GM12878 (cell line): ENCODE results near the gene PHF10. TPM values are rescaled to one million over a fixed set of nuclear protein-coding genes. Genes with fewer than 3 reads are reported as not detected.

Experiments used
- ASH2L ChIP-seq: fragments of 300-600, 200-600 bp; sonication (generic); IDR thresholded peaks from 2 replicates; pipeline ENCODE4 v1.6.1; 2017; ENCODE audit warnings: low read depth, mild to moderate bottlenecking, borderline replicate concordance
- FOXM1 ChIP-seq: IDR thresholded peaks from 2 replicates; pipeline ENCODE4 v1.6.1; 2012; ENCODE audit warnings: low read depth, mild to moderate bottlenecking, inconsistent platforms, low read length, moderate library complexity
- GABPA ChIP-seq: IDR thresholded peaks from 2 replicates; pipeline ENCODE4 v1.6.1; 2014; ENCODE audit warnings: antibody characterized with exemption, low read depth, mild to moderate bottlenecking, inconsistent platforms
- HDGF ChIP-seq: fragments of 450-650 bp; IDR thresholded peaks from 2 replicates; pipeline ENCODE4 v1.6.1; 2016; ENCODE audit warnings: antibody characterized with exemption
- LARP7 ChIP-seq: fragments of 450-650 bp; IDR thresholded peaks from 2 replicates; pipeline ENCODE4 v1.6.1; 2017; ENCODE audit warnings: mild to moderate bottlenecking
- MEF2B ChIP-seq: fragments of 450-650 bp; IDR thresholded peaks from 2 replicates; pipeline ENCODE4 v1.6.1; 2018; ENCODE audit warnings: mild to moderate bottlenecking, moderate library complexity; ENCODE audit not compliant: partially characterized antibody, poor library complexity, severe bottlenecking
- MYB ChIP-seq: fragments of 150-350 bp; IDR thresholded peaks from 2 replicates; pipeline ENCODE4 v1.6.1; 2014; ENCODE audit warnings: mild to moderate bottlenecking, low read depth, low read length, borderline replicate concordance
- PML ChIP-seq: IDR thresholded peaks from 2 replicates; pipeline ENCODE4 v1.6.1; 2012; ENCODE audit warnings: low read length, inconsistent platforms
- RB1 ChIP-seq: fragments of 450-650 bp; formaldehyde crosslinking; IDR thresholded peaks from 2 replicates; pipeline ENCODE4 v1.6.1; 2017; ENCODE audit warnings: mild to moderate bottlenecking, borderline replicate concordance
- TAF1 ChIP-seq: IDR thresholded peaks from 2 replicates; pipeline ENCODE4 v1.6.1; 2011; ENCODE audit warnings: mild to moderate bottlenecking, low read depth, low read length, borderline replicate concordance
- WRNIP1 ChIP-seq: IDR thresholded peaks from 2 replicates; pipeline ENCODE4 v1.6.1; 2011; ENCODE audit warnings: low read depth, low read length, improper control_type of control experiment, borderline replicate concordance
- ZNF207 ChIP-seq: fragments of 450-650 bp; IDR thresholded peaks from 2 replicates; pipeline ENCODE4 v1.6.1; 2014; ENCODE audit warnings: antibody characterized with exemption, mild to moderate bottlenecking, borderline replicate concordance
- ZNF24 ChIP-seq: fragments of 450-650 bp; IDR thresholded peaks from 2 replicates; pipeline ENCODE4 v1.6.1; 2017; ENCODE audit warnings: antibody characterized with exemption, mild to moderate bottlenecking
- polyA plus RNA-seq, 11 experiments: library from polyadenylated mRNA; depleted of rRNA in 4 of 11; unstranded in 6 of 11; stranded (reverse) in 5 of 11; fragments of >200 nt; fragmentation: Nextera tagmentation in 4 of 11; fragmentation: Illumina TruSeq in 1 of 11; extraction: Ambion mirVana in 4 of 11; extraction: Trizol in 1 of 11; gene quantifications; 1 replicate in 1 of 11; 2 replicates in 10 of 11; pipeline versions ENCODE4 v1.2.1 to v1.2.3, GENCODE V29; 2011 to 2016; ENCODE audit warnings: inconsistent platforms in 2 of 11, missing spikeins in 2 of 11, low read depth in 1 of 11
- total RNA-seq, 4 experiments: library from RNA; depleted of rRNA in 3 of 4; stranded (reverse); fragments of >200 nt in 3 of 4; fragmentation: Illumina TruSeq in 1 of 4; extraction: Trizol in 1 of 4; gene quantifications; 2 replicates each; pipeline versions ENCODE4 v1.2.1 to v1.2.3, GENCODE V29; 2013 to 2021
- TF ChIP-seq, protein P1 (sequence below): fragments of 450-650 bp; IDR thresholded peaks from 2 replicates; pipeline ENCODE4 v1.6.1; 2016; ENCODE audit warnings: mild to moderate bottlenecking, moderate library complexity, borderline replicate concordance
- TF ChIP-seq, protein P2 (sequence below): fragments of 450-650 bp; IDR thresholded peaks from 2 replicates; pipeline ENCODE4 v1.6.1; 2017; ENCODE audit warnings: borderline replicate concordance
- TF ChIP-seq, protein P3 (sequence below): IDR thresholded peaks from 2 replicates; pipeline ENCODE4 v1.6.1; 2011; ENCODE audit warnings: low read depth, mild to moderate bottlenecking, low read length, moderate library complexity, borderline replicate concordance; ENCODE audit errors: extremely low read depth
- TF ChIP-seq, protein P4 (sequence below): fragments of 450-650 bp; IDR thresholded peaks from 2 replicates; pipeline ENCODE4 v1.6.1; 2017; ENCODE audit warnings: low read depth, mild to moderate bottlenecking, moderate library complexity

PHF10 gene
- total and polyA plus RNA-seq, 10 of the 15 experiments (the other 5 are each of a cell fraction or from before 2014, with no cell fraction given), result 3.8 to 35.6 (median 15.8) TPM

DNA sequence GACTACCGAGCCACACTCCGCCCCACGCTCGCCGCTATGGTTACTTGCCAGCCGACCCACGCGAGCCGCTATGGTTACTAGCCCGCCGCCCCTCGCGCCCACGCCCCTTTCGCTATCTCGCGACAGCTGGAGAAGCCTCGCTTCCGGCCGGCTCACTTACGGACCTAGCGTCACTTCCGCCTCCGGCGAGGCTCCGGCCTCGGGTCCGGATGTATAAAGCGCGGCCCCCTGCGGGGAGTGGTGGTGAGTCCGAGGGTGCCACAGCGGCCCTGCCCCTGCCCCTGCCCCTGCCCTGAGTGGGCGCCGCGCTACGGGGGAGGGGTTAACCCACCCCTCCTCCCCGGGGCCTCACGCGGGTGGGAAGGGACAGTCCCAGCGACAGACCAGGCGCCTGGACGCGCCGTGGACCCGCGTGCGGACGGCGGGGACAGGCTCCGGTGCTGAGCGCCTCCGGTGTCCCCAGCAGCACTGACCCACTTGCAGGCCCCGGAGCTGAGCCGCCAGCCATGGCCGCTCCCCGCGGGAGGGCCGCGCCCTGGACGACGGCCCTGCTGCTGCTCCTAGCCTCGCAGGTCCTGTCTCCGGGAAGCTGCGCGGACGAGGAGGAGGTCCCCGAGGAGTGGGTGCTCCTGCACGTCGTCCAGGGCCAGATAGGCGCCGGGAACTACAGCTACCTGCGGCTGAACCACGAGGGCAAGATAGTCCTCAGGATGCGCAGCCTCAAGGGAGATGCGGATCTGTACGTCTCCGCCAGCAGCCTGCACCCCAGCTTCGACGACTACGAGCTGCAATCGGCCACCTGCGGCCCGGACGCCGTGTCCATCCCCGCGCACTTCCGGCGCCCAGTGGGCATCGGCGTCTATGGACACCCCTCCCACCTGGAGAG, 22.1 kb downstream of the PHF10 start, which contains the start of the genes C6orf120 and WDR27 (continued):
- TF ChIP-seq, protein P1, sequence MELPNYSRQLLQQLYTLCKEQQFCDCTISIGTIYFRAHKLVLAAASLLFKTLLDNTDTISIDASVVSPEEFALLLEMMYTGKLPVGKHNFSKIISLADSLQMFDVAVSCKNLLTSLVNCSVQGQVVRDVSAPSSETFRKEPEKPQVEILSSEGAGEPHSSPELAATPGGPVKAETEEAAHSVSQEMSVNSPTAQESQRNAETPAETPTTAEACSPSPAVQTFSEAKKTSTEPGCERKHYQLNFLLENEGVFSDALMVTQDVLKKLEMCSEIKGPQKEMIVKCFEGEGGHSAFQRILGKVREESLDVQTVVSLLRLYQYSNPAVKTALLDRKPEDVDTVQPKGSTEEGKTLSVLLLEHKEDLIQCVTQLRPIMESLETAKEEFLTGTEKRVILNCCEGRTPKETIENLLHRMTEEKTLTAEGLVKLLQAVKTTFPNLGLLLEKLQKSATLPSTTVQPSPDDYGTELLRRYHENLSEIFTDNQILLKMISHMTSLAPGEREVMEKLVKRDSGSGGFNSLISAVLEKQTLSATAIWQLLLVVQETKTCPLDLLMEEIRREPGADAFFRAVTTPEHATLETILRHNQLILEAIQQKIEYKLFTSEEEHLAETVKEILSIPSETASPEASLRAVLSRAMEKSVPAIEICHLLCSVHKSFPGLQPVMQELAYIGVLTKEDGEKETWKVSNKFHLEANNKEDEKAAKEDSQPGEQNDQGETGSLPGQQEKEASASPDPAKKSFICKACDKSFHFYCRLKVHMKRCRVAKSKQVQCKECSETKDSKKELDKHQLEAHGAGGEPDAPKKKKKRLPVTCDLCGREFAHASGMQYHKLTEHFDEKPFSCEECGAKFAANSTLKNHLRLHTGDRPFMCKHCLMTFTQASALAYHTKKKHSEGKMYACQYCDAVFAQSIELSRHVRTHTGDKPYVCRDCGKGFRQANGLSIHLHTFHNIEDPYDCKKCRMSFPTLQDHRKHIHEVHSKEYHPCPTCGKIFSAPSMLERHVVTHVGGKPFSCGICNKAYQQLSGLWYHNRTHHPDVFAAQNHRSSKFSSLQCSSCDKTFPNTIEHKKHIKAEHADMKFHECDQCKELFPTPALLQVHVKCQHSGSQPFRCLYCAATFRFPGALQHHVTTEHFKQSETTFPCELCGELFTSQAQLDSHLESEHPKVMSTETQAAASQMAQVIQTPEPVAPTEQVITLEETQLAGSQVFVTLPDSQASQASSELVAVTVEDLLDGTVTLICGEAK, result peak; percentile 94
- TF ChIP-seq MYB, result no peak
- no peak; the same call in 1 of the 2 replicates for TF ChIP-seq ASH2L
- TF ChIP-seq GABPA, result peak; percentile 93
- peak; percentile 20; the same call in 1 of the 2 replicates for TF ChIP-seq LARP7
- TF ChIP-seq, protein P2, sequence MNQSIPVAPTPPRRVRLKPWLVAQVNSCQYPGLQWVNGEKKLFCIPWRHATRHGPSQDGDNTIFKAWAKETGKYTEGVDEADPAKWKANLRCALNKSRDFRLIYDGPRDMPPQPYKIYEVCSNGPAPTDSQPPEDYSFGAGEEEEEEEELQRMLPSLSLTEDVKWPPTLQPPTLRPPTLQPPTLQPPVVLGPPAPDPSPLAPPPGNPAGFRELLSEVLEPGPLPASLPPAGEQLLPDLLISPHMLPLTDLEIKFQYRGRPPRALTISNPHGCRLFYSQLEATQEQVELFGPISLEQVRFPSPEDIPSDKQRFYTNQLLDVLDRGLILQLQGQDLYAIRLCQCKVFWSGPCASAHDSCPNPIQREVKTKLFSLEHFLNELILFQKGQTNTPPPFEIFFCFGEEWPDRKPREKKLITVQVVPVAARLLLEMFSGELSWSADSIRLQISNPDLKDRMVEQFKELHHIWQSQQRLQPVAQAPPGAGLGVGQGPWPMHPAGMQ, result peak; percentile 75
- peak; percentile 10 for TF ChIP-seq MEF2B
- peak; percentile 60; the same call in 1 of the 2 replicates for TF ChIP-seq HDGF
- TF ChIP-seq, protein P3, sequence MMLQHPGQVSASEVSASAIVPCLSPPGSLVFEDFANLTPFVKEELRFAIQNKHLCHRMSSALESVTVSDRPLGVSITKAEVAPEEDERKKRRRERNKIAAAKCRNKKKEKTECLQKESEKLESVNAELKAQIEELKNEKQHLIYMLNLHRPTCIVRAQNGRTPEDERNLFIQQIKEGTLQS, result no peak
- peak; percentile 85 for TF ChIP-seq TAF1
- TF ChIP-seq, protein P4, sequence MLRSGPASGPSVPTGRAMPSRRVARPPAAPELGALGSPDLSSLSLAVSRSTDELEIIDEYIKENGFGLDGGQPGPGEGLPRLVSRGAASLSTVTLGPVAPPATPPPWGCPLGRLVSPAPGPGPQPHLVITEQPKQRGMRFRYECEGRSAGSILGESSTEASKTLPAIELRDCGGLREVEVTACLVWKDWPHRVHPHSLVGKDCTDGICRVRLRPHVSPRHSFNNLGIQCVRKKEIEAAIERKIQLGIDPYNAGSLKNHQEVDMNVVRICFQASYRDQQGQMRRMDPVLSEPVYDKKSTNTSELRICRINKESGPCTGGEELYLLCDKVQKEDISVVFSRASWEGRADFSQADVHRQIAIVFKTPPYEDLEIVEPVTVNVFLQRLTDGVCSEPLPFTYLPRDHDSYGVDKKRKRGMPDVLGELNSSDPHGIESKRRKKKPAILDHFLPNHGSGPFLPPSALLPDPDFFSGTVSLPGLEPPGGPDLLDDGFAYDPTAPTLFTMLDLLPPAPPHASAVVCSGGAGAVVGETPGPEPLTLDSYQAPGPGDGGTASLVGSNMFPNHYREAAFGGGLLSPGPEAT, result 0 out of 2 replicates have a peak, but pooled peaks have one; percentile 15
- no peak for TF ChIP-seq ZNF24
- no peak; the same call in 1 of the 2 replicates for TF ChIP-seq ZNF207
- no peak for TF ChIP-seq FOXM1
- TF ChIP-seq PML, result peak; percentile 92
- no peak for TF ChIP-seq WRNIP1
- no peak for TF ChIP-seq RB1
